Endothelial cell of umbilical vein (primary cell): Measurements from ENCODE around the gene CACNA1S. TPM values are rescaled to one million over a fixed set of nuclear protein-coding genes. Genes with fewer than 3 reads are reported as not detected.

ENCODE experiments used
- BruUV-seq: library from RNA; stranded (reverse); fragments of 400-500 nt; replicated peaks from 2 replicates; lab custom pipeline; 2021; lab: Mats Ljungman, UMichigan
- CTCF ChIA-PET: fragments of 300-600, 350-600 bp; sonication (Branson Sonifier 250); formaldehyde crosslinking; loops from one replicate; lab custom pipeline; 2021; ENCODE audit warnings: antibody characterized with exemption, inconsistent platforms; lab: Charles Lee
- POLR2A ChIA-PET: fragments of 300-600, 350-600 bp; sonication (Branson Sonifier 250); formaldehyde crosslinking; loops from one replicate; lab custom pipeline; 2021; ENCODE audit warnings: antibody characterized with exemption, inconsistent platforms; lab: Charles Lee
- DNase-seq: peaks from one replicate; pipeline ENCODE4 v3.0.0-alpha.2; 2011; ENCODE audit warnings: low read depth, low spot score
- FAIRE-seq: peaks from 2 replicates; lab custom pipeline; 2011; peaks lifted over from hg19 to GRCh38; lab: Jason Lieb, UNC
- H2AFZ ChIP-seq: 2 replicates; pipeline ENCODE4 v1.6.0; 2012; ENCODE audit warnings: low read depth, low read length, control low read depth, inconsistent platforms
- H3K27ac ChIP-seq: 2 replicates; pipeline ENCODE4 v1.5.1; 2011; ENCODE audit warnings: low read depth, mild to moderate bottlenecking, control low read depth, low read length, moderate library complexity; ENCODE audit not compliant: insufficient read depth
- H3K27me3 ChIP-seq, 2 experiments: 2 replicates each; pipeline versions ENCODE4 v1.6.0 to v1.6.1; 2011; ENCODE audit warnings: low read length in 2 of 2, mixed read lengths in 1 of 2; ENCODE audit not compliant: control insufficient read depth in 2 of 2, insufficient read depth in 2 of 2
- H3K36me3 ChIP-seq, 2 experiments: 2 replicates in 1 of 2; 3 replicates in 1 of 2; pipeline ENCODE4 v1.5.1; 2011; ENCODE audit warnings: low read length in 2 of 2, mild to moderate bottlenecking in 1 of 2, moderate library complexity in 1 of 2; ENCODE audit not compliant: control insufficient read depth in 2 of 2, insufficient read depth in 2 of 2; ENCODE audit errors: extremely low read depth in 1 of 2
- H3K4me1 ChIP-seq: 3 replicates; pipeline ENCODE4 v1.5.1; 2011; ENCODE audit warnings: mild to moderate bottlenecking, low read length; ENCODE audit not compliant: control insufficient read depth, insufficient read depth; ENCODE audit errors: extremely low read depth
- H3K4me2 ChIP-seq: 2 replicates; pipeline ENCODE4 v1.6.1; 2011; ENCODE audit warnings: low read length, control low read depth, mixed read lengths; ENCODE audit not compliant: insufficient read depth
- H3K4me3 ChIP-seq, 3 experiments: fragments of 200-600 bp in 1 of 3; sonication (generic), shearing (Covaris generic) in 1 of 3; replicated peaks in 1 of 3; 2 replicates each; pipeline ENCODE4 v1.5.1; 2011 to 2016; ENCODE audit warnings: control low read depth in 3 of 3, low read length in 3 of 3, mild to moderate bottlenecking in 2 of 3, inconsistent platforms in 1 of 3, low read depth in 1 of 3, moderate library complexity in 1 of 3; ENCODE audit not compliant: insufficient read depth in 1 of 3
- H3K79me2 ChIP-seq: 2 replicates; pipeline ENCODE4 v1.6.0; 2012; ENCODE audit warnings: low read length, inconsistent platforms; ENCODE audit not compliant: control insufficient read depth, insufficient read depth
- H3K9ac ChIP-seq: replicated peaks from 2 replicates; pipeline ENCODE3; 2011; ENCODE audit warnings: low read length, control low read depth; ENCODE audit not compliant: insufficient read depth; ENCODE audit errors: extremely low read depth
- H3K9me1 ChIP-seq: replicated peaks from 3 replicates; pipeline ENCODE4 v1.6.0; 2011; ENCODE audit warnings: mild to moderate bottlenecking, low read length; ENCODE audit not compliant: control insufficient read depth, insufficient read depth; ENCODE audit errors: extremely low read depth
- H3K9me3 ChIP-seq: replicated peaks from 2 replicates; pipeline ENCODE4 v1.5.1; 2012; ENCODE audit warnings: low read length, inconsistent platforms; ENCODE audit not compliant: control insufficient read depth, insufficient read depth
- H4K20me1 ChIP-seq: replicated peaks from 2 replicates; pipeline ENCODE3; 2011; ENCODE audit warnings: mild to moderate bottlenecking, low read length; ENCODE audit not compliant: control insufficient read depth, insufficient read depth; ENCODE audit errors: extremely low read depth
- CTCF ChIP-seq, 2 donors: IDR thresholded peaks; 1 replicate in 1 of 2; 2 replicates in 1 of 2; pipeline ENCODE4 v1.5.1; 2011; ENCODE audit warnings: low read length in 2 of 2, mild to moderate bottlenecking in 2 of 2, moderate library complexity in 2 of 2, control low read depth in 1 of 2, inconsistent platforms in 1 of 2, low read depth in 1 of 2; ENCODE audit not compliant: insufficient read depth in 1 of 2; ENCODE audit errors: extremely low read depth in 1 of 2
- EZH2 ChIP-seq: IDR thresholded peaks from 2 replicates; pipeline ENCODE4 v1.6.1; 2012; ENCODE audit warnings: borderline replicate concordance, low read depth, mild to moderate bottlenecking, moderate library complexity, low read length, inconsistent platforms; ENCODE audit not compliant: severe bottlenecking
- JUN ChIP-seq: IDR thresholded peaks from 2 replicates; pipeline ENCODE4 v1.6.1; 2011; ENCODE audit warnings: borderline replicate concordance, low read depth; ENCODE audit not compliant: insufficient read length, insufficient read depth
- POLR2AphosphoS5 ChIP-seq: IDR thresholded peaks from 2 replicates; pipeline ENCODE4 v1.6.1; 2012; ENCODE audit warnings: low read depth, mild to moderate bottlenecking, control low read depth, low read length, moderate library complexity; ENCODE audit not compliant: insufficient read depth
- dilution Hi-C: fragments of 300-500 bp; cut with MboI; formaldehyde crosslinking; loops from one replicate; pipeline ENCODE4 v1.15.0; 2019; ENCODE audit warnings: low sequenced_read_pairs; ENCODE audit not compliant: extremely low pct_ligation_motif_present
- intact Hi-C: fragments of 100-400 bp; cut with micrococcal nuclease; formaldehyde crosslinking; loops from one replicate; pipeline ENCODE4 v1.10.0; 2022
- polyA plus RNA-seq, 4 experiments: library from polyadenylated mRNA; depleted of rRNA in 3 of 4; stranded (reverse) in 3 of 4; unstranded in 1 of 4; fragments of >200 nt; gene quantifications; 2 replicates each; pipeline versions ENCODE4 v1.2.1 to v1.2.3, GENCODE V29; 2011 to 2012; ENCODE audit warnings: missing spikeins in 1 of 4
- total RNA-seq: library from RNA; stranded (reverse); gene quantifications from 2 replicates; pipeline ENCODE4 v1.2.3, GENCODE V29; 2021
- TF ChIP-seq, protein P1 (sequence below): IDR thresholded peaks from 2 replicates; pipeline ENCODE4 v1.6.1; 2011; ENCODE audit not compliant: insufficient read depth, insufficient read length

The CACNA1S gene
- total and polyA plus RNA-seq, 2 donors (not counting 3 experiments of a cell fraction or from before 2014, with no cell fraction given): not detected

DNA sequence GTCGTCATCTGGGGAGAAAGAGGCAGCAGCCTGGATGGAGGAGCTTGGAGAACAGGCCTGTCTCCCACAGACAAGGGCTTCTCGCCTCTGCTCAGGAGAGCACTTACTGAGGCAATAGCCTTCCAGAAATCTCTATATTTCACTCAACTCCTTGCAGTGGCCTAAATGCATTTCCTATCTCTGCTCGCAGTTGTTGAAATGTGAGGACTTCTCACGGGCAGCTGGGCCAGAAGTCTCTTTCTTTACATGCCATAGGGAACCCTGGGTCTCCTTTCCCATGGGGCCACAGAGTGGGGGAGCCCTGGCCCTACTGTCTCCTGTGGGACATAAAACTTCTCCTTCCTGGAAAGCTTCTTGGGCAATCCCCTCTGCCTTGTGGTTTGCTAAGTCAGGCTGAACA, 45.2 kb downstream of the CACNA1S start:
- H3K4me1 ChIP-seq: no peaks in the 10 kb centered on the region
- no peak overlapping the region for H3K9ac ChIP-seq
- H3K27me3 ChIP-seq: peaks cover 10 to 18% of the 10 kb centered on the region in 2 experiments
- no peak for DNase-seq
- POLR2A ChIA-PET: no interaction called here
- no peak overlapping the region for H3K4me2 ChIP-seq
- H3K27ac ChIP-seq: no peak overlapping the region
- BruUV-seq: no TSS peak
- TF ChIP-seq CTCF (IDR thresholded peaks at IDR 0.05; ENCODE audit: extremely low read depth in 1 of 2, insufficient read depth in 1 of 2, low read depth in 1 of 2, low read length in 2 of 2) (no peak), JUN (no peak), POLR2AphosphoS5 (no peak), EZH2 (no peak)
- TF ChIP-seq, protein P1, sequence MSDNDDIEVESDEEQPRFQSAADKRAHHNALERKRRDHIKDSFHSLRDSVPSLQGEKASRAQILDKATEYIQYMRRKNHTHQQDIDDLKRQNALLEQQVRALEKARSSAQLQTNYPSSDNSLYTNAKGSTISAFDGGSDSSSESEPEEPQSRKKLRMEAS: no peak
- no peak overlapping the region for H2AFZ ChIP-seq
- CTCF ChIA-PET: interaction anchor here (0.9 to 1.2 kb wide), 2 partner anchors 95 to 155 kb away, joined by 3 read pairs; no protein-coding TSS in a partner anchor
- FAIRE-seq: no peak
- H4K20me1 ChIP-seq: no peaks in the 10 kb centered on the region
- H3K36me3 ChIP-seq: no peaks in the 10 kb centered on the region
- H3K79me2 ChIP-seq: no peaks in the 10 kb centered on the region
- dilution Hi-C loops (no loop called here), intact Hi-C loops (no loop called here)
- H3K4me3 ChIP-seq: no peak overlapping the region
- no peaks in the 10 kb centered on the region for H3K9me3 ChIP-seq
- H3K9me1 ChIP-seq: no peaks in the 10 kb centered on the region
